ENCODE measurements around the gene ACOXL. TPM values are rescaled to one million over a fixed set of nuclear protein-coding genes. Genes with fewer than 3 reads are reported as not detected.

The ACOXL gene
- total and polyA plus RNA-seq, 2 of the 8 experiments (the other 6 are each of a cell fraction or from before 2014, with no cell fraction given), result 11.4 to 20.6 TPM

- H3K23ac ChIP-seq (ENCODE audit: insufficient read length), result no peak overlapping the region
- H4K91ac ChIP-seq (replicated peaks; ENCODE audit: insufficient read length, low read length), result no peak overlapping the region
- H3K36me3 ChIP-seq (ENCODE audit: control insufficient read depth in 2 of 4, insufficient read depth in 4 of 4, low read length in 3 of 4), result no peaks in the 10 kb centered on the region
- H4K20me1 ChIP-seq (replicated peaks in 1 of 2; ENCODE audit: control insufficient read depth in 1 of 2, insufficient read depth in 2 of 2, low read length in 2 of 2), result no peaks in the 10 kb centered on the region
- CTCF ChIA-PET (ENCODE audit: partially characterized antibody), result interaction anchor here (1.1 to 1.5 kb wide), 3 partner anchors 59 to 130 kb away, joined by 3 to 5 read pairs (median 3); no protein-coding TSS in a partner anchor
- no peak overlapping the region for H3K4me3 ChIP-seq (ENCODE audit: extremely low read depth in 1 of 4, insufficient read depth in 2 of 4, low read depth in 3 of 4, low read length in 4 of 4)
- H3K79me2 ChIP-seq (ENCODE audit: control insufficient read depth in 1 of 2, insufficient read depth in 2 of 2, low read length in 2 of 2), result no peaks in the 10 kb centered on the region
- FAIRE-seq (no peak), DNase-seq (ENCODE audit: low read depth in 1 of 2, low spot score in 2 of 2) (no peak)
- POLR2A ChIA-PET (ENCODE audit: partially characterized antibody), result interaction anchor here (1.7 kb wide), 1 partner anchor 50 kb away, joined by 7 read pairs; the partner anchor contains the start of gene ACOXL
- H2BK5ac ChIP-seq (ENCODE audit: low read depth, low read length), result no peak overlapping the region
- no peak overlapping the region for H3K56ac ChIP-seq (replicated peaks; ENCODE audit: insufficient read length, low read depth, low read length)
- H2AK5ac ChIP-seq (ENCODE audit: low read depth, low read length), result no peak overlapping the region
- H3K14ac ChIP-seq (ENCODE audit: insufficient read length), result no peak overlapping the region
- no peak overlapping the region for H3K4ac ChIP-seq (replicated peaks; ENCODE audit: insufficient read length, low read depth, low read length)
- H3K18ac ChIP-seq (ENCODE audit: extremely low read depth, low read length), result no peak overlapping the region
- no peak overlapping the region for H4K5ac ChIP-seq (ENCODE audit: insufficient read length, low read depth, low read length)
- no peak overlapping the region for H3K27ac ChIP-seq (ENCODE audit: low read depth, low read length)
- H3K4me1 ChIP-seq (replicated peaks in 1 of 4; ENCODE audit: control insufficient read depth in 3 of 4, insufficient read depth in 4 of 4, low read length in 3 of 4), result peaks cover 9 to 17% (median 13%) of the 10 kb centered on the region in 4 experiments
- TF ChIP-seq EZH2 (IDR thresholded peaks at IDR 0.05; ENCODE audit: low read depth, low read length, severe bottlenecking), result no peak
- no peak for TF ChIP-seq NRF1 (IDR thresholded peaks at IDR 0.05; ENCODE audit: low read depth, low read length)
- no peak for TF ChIP-seq JUN (IDR thresholded peaks at IDR 0.05; ENCODE audit: low read depth, low read length)
- TF ChIP-seq EGR1 (IDR thresholded peaks at IDR 0.05; ENCODE audit: borderline replicate concordance, low read depth, low read length), result no peak
- no peak overlapping the region for H4K8ac ChIP-seq (ENCODE audit: extremely low read depth, insufficient read depth, low read length)
- no peak overlapping the region for H2AFZ ChIP-seq (ENCODE audit: low read length)
- H2BK20ac ChIP-seq (ENCODE audit: low read length), result no peak overlapping the region
- no peak overlapping the region for H3K9ac ChIP-seq (replicated peaks in 1 of 4; ENCODE audit: extremely low read depth in 1 of 4, low read depth in 3 of 4, low read length in 3 of 4)
- peaks cover 8% of the 10 kb centered on the region for H3K23me2 ChIP-seq (ENCODE audit: low read depth, low read length)
- no peak overlapping the region for H2BK120ac ChIP-seq (replicated peaks; ENCODE audit: low read depth, low read length)
- no peaks in the 10 kb centered on the region; the same call in 1 of the 2 replicates for H3K79me1 ChIP-seq (ENCODE audit: low read depth, low read length)
- 94% methylated on average over 1 of the region's 1 CpG; no CpG with 5 or more reads in 1 of the 2 experiments for WGBS, 2 experiments (ENCODE audit: extremely low coverage in 1 of 2, insufficient coverage in 1 of 2, insufficient read length in 1 of 2, insufficient replicate concordance in 2 of 2, low coverage in 1 of 2, low lambda C conversion rate in 2 of 2, missing lambda C conversion rate in 1 of 2)
- peaks cover 13 to 21% of the 10 kb centered on the region in 2 experiments for H3K9me3 ChIP-seq (ENCODE audit: insufficient read depth in 2 of 2, low read depth in 1 of 2, low read length in 1 of 2)
- no peak overlapping the region for H2BK12ac ChIP-seq (ENCODE audit: low read depth, low read length)
- H2BK15ac ChIP-seq (ENCODE audit: low read length), result no peak overlapping the region
- no peak overlapping the region for H3K4me2 ChIP-seq (ENCODE audit: insufficient read depth in 1 of 2, low read depth in 2 of 2, low read length in 2 of 2)
- H3K27me3 ChIP-seq (replicated peaks in 1 of 4; ENCODE audit: control insufficient read depth in 3 of 4, extremely low read depth in 1 of 4, insufficient read depth in 3 of 4, low read length in 3 of 4), result peaks cover 0 to 3% (median 0%) of the 10 kb centered on the region in 4 experiments; a peak in 3 of 7 replicates
Measured at GRCh38 chr2:110682872-110683271, 49.5 kb upstream of the ACOXL start.
